H1 (cell line): ENCODE data around the gene ZFP3. TPM values are rescaled to one million over a fixed set of nuclear protein-coding genes. Genes with fewer than 3 reads are reported as not detected.
A peak's percentile ranks its signal among the peaks of the same experiment; 100 is the strongest.

ENCODE experiments used
- CTCF ChIA-PET: fragments of 300-600 bp; sonication (Branson Sonifier 250); formaldehyde crosslinking; loops from one replicate; lab custom pipeline; 2021; ENCODE audit not compliant: partially characterized antibody; lab: Charles Lee
- POLR2A ChIA-PET: fragments of 300-600 bp; sonication (Branson Sonifier 250); formaldehyde crosslinking; loops from one replicate; lab custom pipeline; 2021; ENCODE audit warnings: inconsistent platforms; ENCODE audit not compliant: partially characterized antibody; lab: Charles Lee
- DNase-seq, 2 experiments: peaks; one replicate each; pipeline versions ENCODE4 v3.0.0 to v3.0.0-alpha.2; 2010 to 2022; ENCODE audit warnings: low spot score in 2 of 2, low read depth in 1 of 2, mixed read lengths in 1 of 2
- FAIRE-seq: peaks from 2 replicates; lab custom pipeline; 2011; peaks lifted over from hg19 to GRCh38; lab: Jason Lieb, UNC
- H2AFZ ChIP-seq: 2 replicates; pipeline ENCODE4 v1.8.1; 2012; ENCODE audit warnings: low read length, inconsistent platforms
- H2AK5ac ChIP-seq: 2 replicates; pipeline ENCODE4 v1.6.1; 2013; ENCODE audit warnings: low read depth, low read length
- H2BK120ac ChIP-seq: replicated peaks from 2 replicates; pipeline ENCODE3; 2013; ENCODE audit warnings: low read depth, low read length, inconsistent platforms
- H2BK12ac ChIP-seq: 2 replicates; pipeline ENCODE4 v1.6.1; 2013; ENCODE audit warnings: low read depth, low read length
- H2BK15ac ChIP-seq: 2 replicates; pipeline ENCODE4 v1.6.1; 2013; ENCODE audit warnings: low read length
- H2BK20ac ChIP-seq: 2 replicates; pipeline ENCODE4 v1.6.1; 2013; ENCODE audit warnings: low read length
- H2BK5ac ChIP-seq: 2 replicates; pipeline ENCODE4 v1.6.1; 2013; ENCODE audit warnings: low read depth, low read length
- H3K14ac ChIP-seq: 2 replicates; pipeline ENCODE4 v1.6.1; 2013; ENCODE audit warnings: inconsistent platforms; ENCODE audit not compliant: insufficient read length
- H3K18ac ChIP-seq: 2 replicates; pipeline ENCODE4 v1.6.1; 2013; ENCODE audit warnings: low read length; ENCODE audit errors: extremely low read depth
- H3K23ac ChIP-seq: 2 replicates; pipeline ENCODE4 v1.6.1; 2013; ENCODE audit warnings: inconsistent platforms; ENCODE audit not compliant: insufficient read length
- H3K23me2 ChIP-seq: 2 replicates; pipeline ENCODE4 v1.6.1; 2013; ENCODE audit warnings: low read depth, low read length
- H3K27ac ChIP-seq: 2 replicates; pipeline ENCODE4 v1.6.1; 2011; ENCODE audit warnings: low read depth, low read length, inconsistent platforms
- H3K27me3 ChIP-seq, 4 experiments: replicated peaks in 1 of 4; 1 replicate in 1 of 4; 2 replicates in 3 of 4; pipeline versions ENCODE4 v1.6.1 to v1.8.1; 2011 to 2013; ENCODE audit warnings: low read length in 3 of 4, mild to moderate bottlenecking in 3 of 4, inconsistent platforms in 2 of 4, mixed read lengths in 2 of 4, moderate library complexity in 1 of 4; ENCODE audit not compliant: control insufficient read depth in 3 of 4, insufficient read depth in 3 of 4; ENCODE audit errors: extremely low read depth in 1 of 4
- H3K36me3 ChIP-seq, 4 experiments: 2 replicates each; pipeline versions ENCODE4 v1.6.1 to v1.8.1; 2011 to 2013; ENCODE audit warnings: mild to moderate bottlenecking in 4 of 4, low read length in 3 of 4, moderate library complexity in 2 of 4, control low read depth in 1 of 4, inconsistent platforms in 1 of 4; ENCODE audit not compliant: insufficient read depth in 4 of 4, control insufficient read depth in 2 of 4
- H3K4ac ChIP-seq: replicated peaks from 2 replicates; pipeline ENCODE3; 2013; ENCODE audit warnings: low read length, low read depth, mixed read lengths, inconsistent platforms; ENCODE audit not compliant: insufficient read length
- H3K4me1 ChIP-seq, 4 experiments: replicated peaks in 1 of 4; 1 replicate in 1 of 4; 2 replicates in 3 of 4; pipeline versions ENCODE4 v1.6.1 to v1.8.1; 2011 to 2013; ENCODE audit warnings: low read length in 3 of 4, inconsistent platforms in 2 of 4, mixed read lengths in 1 of 4; ENCODE audit not compliant: insufficient read depth in 4 of 4, control insufficient read depth in 3 of 4
- H3K4me2 ChIP-seq, 2 experiments: 2 replicates each; pipeline versions ENCODE4 v1.6.1 to v1.8.1; 2011 to 2013; ENCODE audit warnings: low read depth in 2 of 2, low read length in 2 of 2, control low read depth in 1 of 2, inconsistent platforms in 1 of 2, mild to moderate bottlenecking in 1 of 2; ENCODE audit not compliant: insufficient read depth in 1 of 2
- H3K4me3 ChIP-seq, 4 experiments: fragments of 200-600, 300-600 bp in 1 of 4; sonication (generic), shearing (Covaris generic), sonication (Bioruptor Twin) in 1 of 4; 2 replicates each; pipeline versions ENCODE4 v1.5.1 to v1.8.1; 2011 to 2016; ENCODE audit warnings: low read length in 4 of 4, low read depth in 3 of 4, control low read depth in 2 of 4, inconsistent platforms in 2 of 4, mild to moderate bottlenecking in 2 of 4, mixed read lengths in 1 of 4, moderate library complexity in 1 of 4; ENCODE audit not compliant: insufficient read depth in 2 of 4; ENCODE audit errors: extremely low read depth in 1 of 4
- H3K56ac ChIP-seq: replicated peaks from 2 replicates; pipeline ENCODE3; 2013; ENCODE audit warnings: low read depth, mild to moderate bottlenecking, mixed read lengths, low read length, inconsistent platforms; ENCODE audit not compliant: insufficient read length
- H3K79me1 ChIP-seq: 2 replicates; pipeline ENCODE4 v1.6.1; 2013; ENCODE audit warnings: low read depth, low read length, control low read depth
- H3K79me2 ChIP-seq, 2 experiments: 2 replicates each; pipeline versions ENCODE4 v1.6.1 to v1.8.1; 2012 to 2013; ENCODE audit warnings: low read length in 2 of 2, mild to moderate bottlenecking in 2 of 2, inconsistent platforms in 1 of 2; ENCODE audit not compliant: insufficient read depth in 2 of 2, control insufficient read depth in 1 of 2
- H3K9ac ChIP-seq, 4 experiments: replicated peaks in 1 of 4; 1 replicate in 1 of 4; 2 replicates in 3 of 4; pipeline versions ENCODE4 v1.6.1 to v1.8.1; 2011 to 2013; ENCODE audit warnings: low read depth in 3 of 4, low read length in 3 of 4, control low read depth in 2 of 4, mild to moderate bottlenecking in 2 of 4, moderate library complexity in 2 of 4, inconsistent platforms in 1 of 4; ENCODE audit errors: extremely low read depth in 1 of 4
- H3K9me3 ChIP-seq, 2 experiments: 2 replicates each; pipeline versions ENCODE4 v1.6.1 to v1.8.1; 2012 to 2013; ENCODE audit warnings: mild to moderate bottlenecking in 2 of 2, moderate library complexity in 2 of 2, control low read depth in 1 of 2, inconsistent platforms in 1 of 2, low read depth in 1 of 2, low read length in 1 of 2, mixed read lengths in 1 of 2; ENCODE audit not compliant: insufficient read depth in 2 of 2
- H4K20me1 ChIP-seq, 2 experiments: replicated peaks in 1 of 2; 2 replicates each; pipeline versions ENCODE3 to v1.8.1; 2011 to 2013; ENCODE audit warnings: inconsistent platforms in 2 of 2, low read length in 2 of 2, mild to moderate bottlenecking in 1 of 2; ENCODE audit not compliant: insufficient read depth in 2 of 2, control insufficient read depth in 1 of 2
- H4K5ac ChIP-seq: 2 replicates; pipeline ENCODE4 v1.6.1; 2013; ENCODE audit warnings: low read length, low read depth, mixed read lengths, inconsistent platforms; ENCODE audit not compliant: insufficient read length
- H4K8ac ChIP-seq: 2 replicates; pipeline ENCODE4 v1.8.0; 2013; ENCODE audit warnings: mild to moderate bottlenecking, moderate library complexity, low read length, inconsistent platforms; ENCODE audit not compliant: insufficient read depth; ENCODE audit errors: extremely low read depth
- H4K91ac ChIP-seq: replicated peaks from 2 replicates; pipeline ENCODE3; 2013; ENCODE audit warnings: low read length, mixed read lengths, inconsistent platforms; ENCODE audit not compliant: insufficient read length
- BACH1 ChIP-seq: IDR thresholded peaks from 2 replicates; pipeline ENCODE4 v1.6.1; 2012; ENCODE audit warnings: low read length, improper control_type of control experiment
- EGR1 ChIP-seq: IDR thresholded peaks from 2 replicates; pipeline ENCODE4 v1.6.1; 2011; ENCODE audit warnings: low read depth, low read length, borderline replicate concordance
- HDAC2 ChIP-seq, 2 experiments: fragments of 300-600 bp in 1 of 2; sonication (generic) in 1 of 2; IDR thresholded peaks; 2 replicates each; pipeline ENCODE4 v1.6.1; 2011 to 2012; ENCODE audit warnings: low read depth in 2 of 2, low read length in 2 of 2, mild to moderate bottlenecking in 2 of 2, moderate library complexity in 2 of 2, borderline replicate concordance in 1 of 2, inconsistent platforms in 1 of 2
- MAFK ChIP-seq: IDR thresholded peaks from 2 replicates; pipeline ENCODE4 v1.6.1; 2012; ENCODE audit warnings: low read depth, mild to moderate bottlenecking, improper control_type of control experiment, low read length
- PHF8 ChIP-seq: fragments of 200-600 bp; sonication (generic); conservative IDR thresholded peaks from 2 replicates; pipeline ENCODE4 v1.7.1; 2012; ENCODE audit warnings: low read depth, mild to moderate bottlenecking, inconsistent platforms, low read length, moderate library complexity
- SAP30 ChIP-seq: fragments of 300-600 bp; sonication (generic); IDR thresholded peaks from 2 replicates; pipeline ENCODE4 v1.7.1; 2012; ENCODE audit warnings: low read length, moderate library complexity, mild to moderate bottlenecking, inconsistent platforms; ENCODE audit not compliant: insufficient read depth, insufficient replicate concordance
- SIX5 ChIP-seq: IDR thresholded peaks from 2 replicates; pipeline ENCODE4 v1.6.1; 2011; ENCODE audit warnings: mild to moderate bottlenecking, low read depth, low read length
- WGBS, 2 experiments: shearing (Covaris generic) in 1 of 2; methylation state at CpG; one replicate each; pipeline versions ENCODE4 v1.1.6 to v1.1.7; 2013 to 2015; ENCODE audit warnings: low lambda C conversion rate in 2 of 2, mixed read lengths in 2 of 2, inconsistent platforms in 1 of 2, low coverage in 1 of 2, missing lambda C conversion rate in 1 of 2; ENCODE audit not compliant: insufficient replicate concordance in 2 of 2, insufficient coverage in 1 of 2, insufficient read length in 1 of 2; ENCODE audit errors: extremely low coverage in 1 of 2, missing lambda C conversion rate in 1 of 2; 5-methylcytosine and 5-hydroxymethylcytosine counted together
- polyA plus RNA-seq, 7 experiments: library from polyadenylated mRNA; depleted of rRNA in 3 of 7; stranded (reverse) in 5 of 7; unstranded in 2 of 7; fragments of >200 nt in 5 of 7; fragments of 200-250 nt in 2 of 7; gene quantifications; 1 replicate in 5 of 7; 2 replicates in 1 of 7; 4 replicates in 1 of 7; pipeline versions ENCODE4 v1.2.1 to v1.2.3, GENCODE V29; 2011 to 2013; ENCODE audit warnings: missing spikeins in 2 of 7, mixed read lengths in 2 of 7
- total RNA-seq: library from RNA; stranded (reverse); fragmentation: NEBNext Ultra II Directional; extraction: Animal tissue kit (Norgen Biotek cat#: 25700); gene quantifications from 2 replicates; pipeline ENCODE4 v1.2.1, GENCODE V29; 2021

ZFP3 gene
- total and polyA plus RNA-seq, 2 of the 8 experiments (the other 6 are each of a cell fraction or from before 2014, with no cell fraction given): 0.15 to 0.44 TPM

DNA sequence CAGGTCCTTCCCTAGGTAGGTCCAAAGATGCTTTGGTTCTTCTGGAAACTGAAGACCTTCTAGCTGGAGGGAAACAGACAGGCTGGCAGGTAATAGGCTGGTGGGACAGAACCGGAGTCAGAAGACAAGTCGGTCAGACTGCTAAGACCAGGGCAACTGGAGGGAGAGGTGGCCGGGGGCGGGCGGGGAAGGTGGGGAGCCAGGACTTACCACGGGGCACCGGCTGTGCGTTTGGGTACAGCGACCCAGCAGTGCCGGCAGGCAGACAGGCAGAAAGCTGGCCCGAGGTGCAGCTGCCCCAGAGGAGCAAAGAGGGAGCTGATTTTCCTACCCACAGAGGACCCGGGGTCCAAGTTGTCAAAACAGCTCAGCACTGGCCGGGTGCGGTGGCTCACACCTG, 43.6 kb upstream of the ZFP3 start:
- DNase-seq: no peak

More for the DNA sequence above, 43.6 kb upstream of the ZFP3 start:
- no peak overlapping the region for H2BK20ac ChIP-seq
- no peak overlapping the region for H4K8ac ChIP-seq
- no peaks in the 10 kb centered on the region for H3K36me3 ChIP-seq
- no peak overlapping the region for H3K9ac ChIP-seq
- no peak overlapping the region for H4K5ac ChIP-seq
- H3K9me3 ChIP-seq: no peaks in the 10 kb centered on the region
- peaks cover 4% of the 10 kb centered on the region; the same call in 1 of the 2 replicates for H3K23me2 ChIP-seq
- no peak overlapping the region for H2AK5ac ChIP-seq
- no peaks in the 10 kb centered on the region for H3K79me1 ChIP-seq
- no peak overlapping the region for H3K14ac ChIP-seq
- H3K56ac ChIP-seq: no peak overlapping the region
- H4K20me1 ChIP-seq: no peaks in the 10 kb centered on the region
- H3K27me3 ChIP-seq: peaks cover 0 to 14% (median 1%) of the 10 kb centered on the region in 4 experiments; a peak in 5 of 7 replicates
- no peak overlapping the region for H2BK15ac ChIP-seq
- no peak overlapping the region for H3K4ac ChIP-seq
- no peak overlapping the region for H3K27ac ChIP-seq
- H3K79me2 ChIP-seq: no peaks in the 10 kb centered on the region
- CTCF ChIA-PET: interaction anchor here (0.6 to 11.5 kb wide), 13 partner anchors 8 to 228 kb away, joined by 3 to 102 read pairs (median 4); partner anchors contain the start of gene ENO3
- no peak overlapping the region for H2BK12ac ChIP-seq
- H3K4me1 ChIP-seq: no peaks in the 10 kb centered on the region; a peak in 1 of 7 replicates
- 94% methylated on average over 6 of the region's 14 CpGs; no CpG with 5 or more reads in 1 of the 2 experiments for WGBS, 2 experiments
- H4K91ac ChIP-seq: no peak overlapping the region
- H2AFZ ChIP-seq: no peak overlapping the region
- H3K23ac ChIP-seq: no peak overlapping the region
- H3K18ac ChIP-seq: no peak overlapping the region
- H3K4me3 ChIP-seq: no peak overlapping the region
- TF ChIP-seq PHF8 (no peak), EGR1 (no peak), HDAC2 (IDR thresholded peaks at IDR 0.05; ENCODE audit: borderline replicate concordance in 1 of 2, low read depth in 2 of 2, low read length in 2 of 2) (no peak), SIX5 (no peak), SAP30 (no peak), BACH1 (no peak), MAFK (no peak)
- POLR2A ChIA-PET: interaction anchor here (0.8 to 2.0 kb wide), 7 partner anchors 9 to 114 kb away, joined by 3 to 7 read pairs (median 3); no protein-coding TSS in a partner anchor
- H2BK5ac ChIP-seq: no peak overlapping the region
- H2BK120ac ChIP-seq: no peak overlapping the region
- peak overlapping the region in 1 of 2 experiments; percentile 62; a peak in 1 of 4 replicates for H3K4me2 ChIP-seq
- no peak for FAIRE-seq
